Testis (tissue), 2 donors: Measurements from ENCODE around the gene KIF25.

Source experiments
- CTCF ChIP-seq, 3 experiments: fragments of 450-650 bp in 2 of 3; fragments of 200-600 bp in 1 of 3; sonication (generic) in 1 of 3; IDR thresholded peaks; one replicate each; pipeline ENCODE4 v1.5.1; 2016 to 2019; ENCODE audit warnings: antibody characterized with exemption in 3 of 3, mild to moderate bottlenecking in 2 of 3, moderate library complexity in 1 of 3
- POLR2A ChIP-seq: fragments of 450-650 bp; IDR thresholded peaks from one replicate; pipeline ENCODE4 v1.6.1; 2017; ENCODE audit warnings: antibody characterized with exemption, mild to moderate bottlenecking, moderate library complexity

GRCh38 chr6:167956491-167956890, 41.0 kb upstream of the KIF25 start:
- no peak for TF ChIP-seq CTCF (IDR thresholded peaks at IDR 0.05)
- no peak for TF ChIP-seq POLR2A
